ENCODE measurements around the gene APRT. TPM values are rescaled to one million over a fixed set of nuclear protein-coding genes. Genes with fewer than 3 reads are reported as not detected.
"Not testable (repeated sequence)": the region's sequence is repeated elsewhere in the genome, so short reads cannot be mapped to it uniquely, and the experiment has no call there.

The APRT gene
- total RNA-seq, 2 donors from 2014 or later: 200 to 230 TPM

DNA sequence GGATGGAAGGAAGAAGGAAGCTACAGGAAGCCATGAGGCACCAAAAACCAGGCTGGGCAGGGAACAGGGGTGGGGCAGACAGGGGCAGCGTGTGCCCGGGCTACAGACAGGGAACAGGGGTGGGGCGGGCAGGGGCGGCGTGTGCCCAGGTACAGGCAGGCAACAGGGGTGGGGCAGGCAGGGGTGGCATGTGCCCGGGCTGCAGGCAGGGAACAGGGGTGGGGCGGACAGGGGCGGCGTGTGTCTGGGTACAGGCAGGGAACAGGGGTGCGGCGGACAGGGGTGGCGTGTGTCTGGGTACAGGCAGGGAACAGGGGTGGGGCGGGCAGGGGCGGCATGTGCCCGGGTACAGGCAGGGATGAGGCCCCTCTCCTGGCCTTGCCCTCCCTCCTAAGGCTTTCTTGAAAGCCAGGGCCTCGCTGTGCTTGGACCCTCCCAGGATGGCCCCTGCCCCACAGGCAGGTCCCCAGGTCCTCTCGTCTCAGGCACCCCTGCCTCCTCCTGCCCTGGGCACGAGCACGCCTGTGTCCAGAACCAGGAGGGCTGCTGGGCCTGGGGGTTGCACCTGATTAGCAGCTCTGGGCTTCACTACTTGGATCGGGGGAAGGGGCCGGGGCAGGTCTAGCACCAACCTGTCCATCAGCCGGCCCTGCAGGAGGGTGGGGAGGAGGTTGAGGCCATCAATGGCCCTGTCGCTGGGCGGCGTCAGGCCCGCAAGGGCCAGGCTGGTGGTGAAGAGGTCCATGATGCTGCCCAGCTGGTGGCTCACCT lies 14.5 kb upstream of the APRT start:
- 93 to 95% methylated on average over 11 to 26 of the region's 26 CpGs for WGBS, 2 experiments (ENCODE audit: insufficient coverage in 1 of 2, insufficient read length in 1 of 2)
- no peak for DNase-seq

DNA sequence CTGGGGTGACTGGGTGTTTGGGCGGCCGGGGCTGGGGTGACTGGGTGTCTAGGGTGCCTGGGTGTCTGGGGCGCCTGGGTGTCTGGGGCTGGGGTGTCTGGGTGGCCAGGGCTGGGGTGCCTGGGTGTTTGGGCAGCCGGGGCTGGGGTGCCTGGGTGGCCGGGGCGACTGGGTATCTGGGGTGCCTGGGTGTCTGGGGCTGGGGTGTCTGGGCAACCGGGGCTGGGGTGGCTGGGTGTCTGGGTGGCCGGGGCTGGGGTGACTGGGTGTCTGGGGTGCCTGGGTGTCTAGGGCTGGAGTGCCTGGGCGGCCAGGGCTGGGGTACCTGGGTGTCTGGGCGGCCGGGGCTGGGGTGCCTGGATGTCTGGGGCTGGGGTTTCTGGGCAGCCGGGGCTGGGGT lies 13.4 kb upstream of the APRT start:
- Mint-ChIP-seq H3K9me3 (no peaks in the 10 kb centered on the region), H3K4me1 (no peaks in the 10 kb centered on the region), H3K27me3 (ENCODE audit: insufficient read depth) (no peaks in the 10 kb centered on the region), H3K27ac (no peak overlapping the region), H3K4me3 (no peak overlapping the region), H3K36me3 (ENCODE audit: low read depth) (peaks cover 10% of the 10 kb centered on the region)
- H3K27me3 ChIP-seq (ENCODE audit: control insufficient read depth, insufficient read depth, low read length, poor library complexity, severe bottlenecking): no peaks in the 10 kb centered on the region
- no peaks in the 10 kb centered on the region for H3K36me3 ChIP-seq (ENCODE audit: control insufficient read depth, insufficient read depth, low read length)
- H3K9me3 ChIP-seq (ENCODE audit: control insufficient read depth, low read length): no peaks in the 10 kb centered on the region
- no peak for DNase-seq
- no peaks in the 10 kb centered on the region for H3K4me1 ChIP-seq (ENCODE audit: control insufficient read depth, insufficient read depth, low read length)
- H3K9ac ChIP-seq (ENCODE audit: extremely low read depth, low read length, poor library complexity, severe bottlenecking): no peak overlapping the region
- H3K4me3 ChIP-seq (ENCODE audit: low read length): no peak overlapping the region
- TF ChIP-seq, protein P1, sequence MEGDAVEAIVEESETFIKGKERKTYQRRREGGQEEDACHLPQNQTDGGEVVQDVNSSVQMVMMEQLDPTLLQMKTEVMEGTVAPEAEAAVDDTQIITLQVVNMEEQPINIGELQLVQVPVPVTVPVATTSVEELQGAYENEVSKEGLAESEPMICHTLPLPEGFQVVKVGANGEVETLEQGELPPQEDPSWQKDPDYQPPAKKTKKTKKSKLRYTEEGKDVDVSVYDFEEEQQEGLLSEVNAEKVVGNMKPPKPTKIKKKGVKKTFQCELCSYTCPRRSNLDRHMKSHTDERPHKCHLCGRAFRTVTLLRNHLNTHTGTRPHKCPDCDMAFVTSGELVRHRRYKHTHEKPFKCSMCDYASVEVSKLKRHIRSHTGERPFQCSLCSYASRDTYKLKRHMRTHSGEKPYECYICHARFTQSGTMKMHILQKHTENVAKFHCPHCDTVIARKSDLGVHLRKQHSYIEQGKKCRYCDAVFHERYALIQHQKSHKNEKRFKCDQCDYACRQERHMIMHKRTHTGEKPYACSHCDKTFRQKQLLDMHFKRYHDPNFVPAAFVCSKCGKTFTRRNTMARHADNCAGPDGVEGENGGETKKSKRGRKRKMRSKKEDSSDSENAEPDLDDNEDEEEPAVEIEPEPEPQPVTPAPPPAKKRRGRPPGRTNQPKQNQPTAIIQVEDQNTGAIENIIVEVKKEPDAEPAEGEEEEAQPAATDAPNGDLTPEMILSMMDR (conservative IDR thresholded peaks at IDR 0.05): no peak
- 92% methylated on average over 12 of the region's 12 CpGs; no CpG with 5 or more reads in 1 of the 2 experiments for WGBS, 2 experiments (ENCODE audit: insufficient coverage in 1 of 2, insufficient read length in 1 of 2)
- H3K27ac ChIP-seq (ENCODE audit: low read depth, low read length): no peak overlapping the region

More for the DNA sequence above, 14.5 kb upstream of the APRT start:
- Mint-ChIP-seq H3K36me3 (ENCODE audit: low read depth) (peaks cover 10% of the 10 kb centered on the region), H3K27me3 (ENCODE audit: insufficient read depth) (no peaks in the 10 kb centered on the region), H3K27ac (no peak overlapping the region), H3K4me1 (no peaks in the 10 kb centered on the region), H3K4me3 (no peak overlapping the region), H3K9me3 (no peaks in the 10 kb centered on the region)
- H3K4me3 ChIP-seq (ENCODE audit: low read length): no peak overlapping the region
- TF ChIP-seq, protein P1 (conservative IDR thresholded peaks at IDR 0.05): no peak
- no peaks in the 10 kb centered on the region for H3K36me3 ChIP-seq (ENCODE audit: control insufficient read depth, insufficient read depth, low read length)
- no peak overlapping the region for H3K27ac ChIP-seq (ENCODE audit: low read depth, low read length)
- H3K9me3 ChIP-seq (ENCODE audit: control insufficient read depth, low read length): no peaks in the 10 kb centered on the region
- H3K27me3 ChIP-seq (ENCODE audit: control insufficient read depth, insufficient read depth, low read length, poor library complexity, severe bottlenecking): no peaks in the 10 kb centered on the region
- no peak overlapping the region for H3K9ac ChIP-seq (ENCODE audit: extremely low read depth, low read length, poor library complexity, severe bottlenecking)
- H3K4me1 ChIP-seq (ENCODE audit: control insufficient read depth, insufficient read depth, low read length): no peaks in the 10 kb centered on the region

- H3K4me1 ChIP-seq (ENCODE audit: control insufficient read depth, insufficient read depth, low read length): no peaks in the 10 kb centered on the region
- no peak for DNase-seq
- H3K27me3 ChIP-seq (ENCODE audit: control insufficient read depth, insufficient read depth, low read length, poor library complexity, severe bottlenecking): no peaks in the 10 kb centered on the region
- H3K27ac ChIP-seq (ENCODE audit: low read depth, low read length): no peak overlapping the region
- no peaks in the 10 kb centered on the region for H3K27me3 Mint-ChIP-seq (ENCODE audit: insufficient read depth)
- no peak overlapping the region for H3K27ac Mint-ChIP-seq
- H3K4me3 Mint-ChIP-seq: no peak overlapping the region
- H3K9me3 Mint-ChIP-seq: no peaks in the 10 kb centered on the region
- no peaks in the 10 kb centered on the region for H3K4me1 Mint-ChIP-seq
- H3K9me3 ChIP-seq (ENCODE audit: control insufficient read depth, low read length): no peaks in the 10 kb centered on the region
- H3K9ac ChIP-seq (ENCODE audit: extremely low read depth, low read length, poor library complexity, severe bottlenecking): no peak overlapping the region
- H3K36me3 Mint-ChIP-seq (ENCODE audit: low read depth): peaks cover 10% of the 10 kb centered on the region
- WGBS, 2 experiments (ENCODE audit: insufficient coverage in 1 of 2, insufficient read length in 1 of 2): 91 to 97% methylated on average over 24 to 33 of the region's 33 CpGs
- H3K36me3 ChIP-seq (ENCODE audit: control insufficient read depth, insufficient read depth, low read length): no peaks in the 10 kb centered on the region
- TF ChIP-seq, protein P1 (conservative IDR thresholded peaks at IDR 0.05): no peak
- no peak overlapping the region for H3K4me3 ChIP-seq (ENCODE audit: low read length)
These were observed 12.7 kb upstream of the APRT start for GRCh38 chr16:88824256-88825077.

DNA sequence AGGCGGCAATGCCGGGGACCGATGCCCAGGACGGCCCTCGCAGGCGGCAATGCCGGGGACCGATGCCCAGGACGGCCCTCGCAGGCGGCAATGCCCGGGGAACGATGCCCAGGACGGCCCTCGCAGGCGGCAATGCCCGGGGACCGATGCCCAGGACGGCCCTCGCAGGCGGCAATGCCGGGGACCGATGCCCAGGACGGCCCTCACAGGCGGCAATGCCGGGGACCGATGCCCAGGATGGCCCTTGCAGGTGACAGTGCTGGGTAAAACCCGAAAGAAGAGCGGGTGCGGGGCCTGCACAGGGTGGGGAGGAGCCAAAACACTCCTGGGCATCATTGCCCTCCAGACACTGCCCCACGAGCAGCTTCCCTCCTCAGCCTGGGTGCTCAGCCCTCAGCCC lies 11.9 kb upstream of the APRT start:
- H3K27ac ChIP-seq (ENCODE audit: low read depth, low read length); DNase-seq; H3K27ac Mint-ChIP-seq; H3K27me3 Mint-ChIP-seq (ENCODE audit: insufficient read depth); H3K36me3 ChIP-seq (ENCODE audit: control insufficient read depth, insufficient read depth, low read length); H3K4me3 Mint-ChIP-seq; H3K36me3 Mint-ChIP-seq (ENCODE audit: low read depth); H3K4me3 ChIP-seq (ENCODE audit: low read length); H3K9ac ChIP-seq (ENCODE audit: extremely low read depth, low read length, poor library complexity, severe bottlenecking); H3K27me3 ChIP-seq (ENCODE audit: control insufficient read depth, insufficient read depth, low read length, poor library complexity, severe bottlenecking); H3K9me3 Mint-ChIP-seq; H3K4me1 Mint-ChIP-seq; H3K4me1 ChIP-seq (ENCODE audit: control insufficient read depth, insufficient read depth, low read length); H3K9me3 ChIP-seq (ENCODE audit: control insufficient read depth, low read length): not testable (repeated sequence)
- WGBS, 2 experiments (ENCODE audit: insufficient coverage in 1 of 2, insufficient read length in 1 of 2): 93 to 97% methylated on average over 13 to 28 of the region's 31 CpGs

Data from endodermal cell (in vitro differentiated cells).